ENCODE data around the gene CTIF.

The CTIF gene

GRCh38 chr18:48534364-48534763 is 4.5 kb upstream of the CTIF start:
- DNase-seq: no peak

GRCh38 chr18:48535956-48536355 is 2.9 kb upstream of the CTIF start:
- no peak for DNase-seq

GRCh38 chr18:48536516-48536915 is 2.3 kb upstream of the CTIF start:
- no peak for DNase-seq

DNA sequence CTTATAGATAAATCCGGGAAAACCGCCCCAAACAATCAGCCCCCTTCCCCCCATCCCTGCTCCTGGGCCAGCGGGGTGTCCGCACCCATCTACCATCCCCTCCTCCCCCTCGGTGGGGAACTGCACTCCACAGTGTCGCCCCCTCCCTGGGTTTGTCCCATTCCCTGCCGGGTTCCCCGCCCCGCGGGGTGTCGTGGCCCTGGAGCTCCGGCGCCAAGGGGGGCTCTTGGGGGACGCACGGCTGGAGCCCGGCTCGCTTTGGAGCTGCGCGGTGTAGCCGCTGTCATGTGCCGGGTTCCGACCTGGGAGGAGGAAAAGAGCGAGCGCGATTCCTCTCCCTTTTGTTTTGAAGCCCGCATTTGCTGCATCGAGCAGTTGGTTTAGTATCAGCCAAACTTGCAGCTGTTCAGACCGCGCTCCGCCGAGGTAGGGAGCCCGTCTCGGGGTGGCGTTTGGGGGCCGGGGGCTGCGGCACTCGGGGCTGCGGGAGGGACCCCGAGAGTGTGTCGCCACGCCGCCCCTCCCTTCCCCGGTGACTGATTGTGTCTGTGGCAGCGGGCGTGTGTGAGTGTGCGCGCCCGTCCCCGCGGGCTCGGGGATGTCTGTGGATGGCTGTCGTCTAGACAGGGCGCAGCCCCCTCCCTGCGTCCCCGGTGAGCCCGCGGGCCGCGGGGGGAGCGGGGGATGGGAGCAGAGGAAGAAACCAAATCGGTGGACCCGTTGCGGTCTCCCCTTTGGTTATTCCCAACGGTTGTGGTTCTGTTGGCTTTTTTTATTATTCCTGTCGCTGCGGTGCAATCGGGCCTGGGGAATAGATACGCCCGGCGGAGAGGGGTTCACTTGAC is 797 bp downstream of the CTIF start:
- DNase-seq: no peak

- no peak for DNase-seq
Measured at GRCh38 chr18:48540251-48541025, 1.6 kb downstream of the CTIF start.

DNA sequence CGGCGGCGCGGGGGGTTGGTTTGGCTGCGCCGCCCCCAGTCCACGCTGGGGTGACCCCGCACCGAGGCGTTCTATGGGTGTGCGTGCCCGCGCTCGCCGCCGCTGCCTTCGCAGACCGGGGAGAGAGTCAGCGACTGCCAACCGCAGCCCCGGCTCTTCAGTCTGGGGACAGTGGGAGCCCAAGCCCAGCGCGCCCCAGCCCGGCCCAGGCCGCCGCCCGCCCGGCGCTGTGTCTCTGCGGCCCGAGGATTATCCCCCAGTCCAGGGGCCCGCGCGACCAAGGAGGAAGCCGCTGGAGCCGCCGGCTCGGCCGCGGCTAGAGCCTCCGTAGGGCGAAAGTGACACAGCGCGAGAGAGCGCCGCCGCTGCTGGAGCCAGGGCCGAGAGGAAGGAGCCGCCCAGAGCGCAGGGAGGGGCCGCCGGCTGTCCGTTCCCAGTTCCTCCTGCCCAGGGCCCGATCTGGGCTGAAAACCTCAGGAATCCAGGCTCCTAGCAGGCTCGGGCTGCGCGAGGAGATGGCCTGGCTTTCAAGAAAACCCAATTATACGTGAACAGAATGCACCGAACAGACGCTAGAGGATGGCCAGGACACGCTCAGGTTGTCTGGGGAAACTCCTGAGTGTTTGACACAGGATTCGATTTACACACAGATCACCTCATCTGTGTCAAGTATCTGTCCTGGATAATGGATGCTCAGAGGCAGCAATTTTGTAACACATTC is 2.4 kb downstream of the CTIF start:
- DNase-seq: peak; percentile 26

DNA sequence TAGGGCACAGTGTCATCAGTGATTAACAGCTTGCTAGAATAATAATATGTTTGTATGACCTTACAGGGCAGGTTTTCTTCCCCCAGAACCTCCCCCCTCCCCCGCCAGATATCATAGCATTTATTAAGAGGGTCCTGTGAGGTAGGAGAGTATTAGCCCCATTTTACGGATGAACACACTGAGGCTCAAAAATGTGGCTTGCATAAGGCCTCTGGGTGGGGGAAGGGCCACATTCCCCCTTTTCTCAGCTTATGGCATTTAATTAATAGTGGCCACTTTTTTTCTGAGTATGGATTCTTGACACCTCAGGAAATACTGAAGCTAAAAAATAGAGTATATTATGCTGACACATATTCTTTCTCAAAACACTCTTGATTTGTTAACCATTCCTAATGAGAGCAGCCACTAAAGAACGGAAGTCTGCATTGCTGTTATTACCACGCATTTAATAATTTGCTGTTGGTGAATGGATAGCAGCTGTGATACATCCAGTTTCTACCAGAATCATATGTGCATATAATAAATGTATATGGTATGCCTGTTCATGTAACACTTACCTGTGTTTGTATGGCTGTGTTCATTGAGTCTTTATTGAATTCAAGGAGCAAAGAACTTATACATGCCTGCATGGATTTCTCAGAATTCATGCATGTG is 3.0 kb downstream of the CTIF start:
- DNase-seq: no peak

DNA sequence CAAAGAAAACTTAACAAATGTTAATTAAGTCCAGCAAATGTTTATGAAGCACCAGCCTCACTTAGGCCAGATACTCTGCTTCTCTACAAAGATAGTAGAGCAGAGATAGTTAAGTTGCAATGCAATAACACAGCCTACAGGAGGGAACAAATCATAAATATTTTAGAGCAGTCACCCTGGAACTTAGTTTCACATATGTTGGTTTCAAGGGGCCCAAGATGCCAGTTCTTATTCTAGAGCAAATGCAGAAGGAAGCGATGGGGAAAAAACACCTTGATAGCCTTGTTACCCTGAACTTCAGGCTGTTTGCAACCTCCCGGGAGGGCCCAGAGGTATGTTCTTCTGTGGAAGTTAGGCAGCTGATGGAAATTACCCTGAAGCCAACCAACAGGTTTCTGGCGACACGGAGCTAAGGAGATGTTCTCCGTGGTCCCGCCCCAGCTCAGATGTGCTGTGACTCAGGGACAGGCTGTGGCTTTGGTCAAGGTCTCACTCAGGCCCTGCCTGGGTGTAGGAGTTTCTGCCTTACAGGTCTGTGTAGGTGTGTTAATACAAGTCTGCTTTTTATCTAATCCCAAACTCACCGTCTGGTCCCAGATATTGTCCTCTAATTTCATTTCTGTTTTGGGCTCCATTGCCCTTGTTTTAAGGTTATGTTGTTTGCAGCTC is 3.8 kb downstream of the CTIF start:
- DNase-seq: no peak

GRCh38 chr18:48543228-48543627 is 4.4 kb downstream of the CTIF start:
- DNase-seq: no peak

DNA sequence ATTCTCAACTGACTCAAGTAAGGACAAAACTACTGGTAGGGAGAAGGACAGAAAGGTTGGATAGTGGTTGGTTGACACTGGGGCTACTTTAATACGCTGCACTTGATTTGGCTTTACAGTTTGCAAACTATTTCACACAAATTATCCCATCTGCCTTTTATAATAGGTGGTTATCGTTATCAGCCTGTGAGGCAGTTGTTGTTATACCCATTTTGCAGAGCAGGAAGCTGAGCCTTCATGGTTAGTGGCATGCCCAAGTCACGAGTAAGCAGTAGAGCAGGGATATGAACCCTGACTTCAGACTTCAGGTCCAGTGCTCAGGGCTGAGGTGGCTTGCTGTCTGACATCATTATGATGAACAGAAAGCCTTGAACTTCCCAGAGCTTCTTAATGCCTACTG is 5.3 kb downstream of the CTIF start:
- DNase-seq: no peak

GRCh38 chr18:48544661-48545415 is 6.0 kb downstream of the CTIF start:
- DNase-seq: no peak

DNA sequence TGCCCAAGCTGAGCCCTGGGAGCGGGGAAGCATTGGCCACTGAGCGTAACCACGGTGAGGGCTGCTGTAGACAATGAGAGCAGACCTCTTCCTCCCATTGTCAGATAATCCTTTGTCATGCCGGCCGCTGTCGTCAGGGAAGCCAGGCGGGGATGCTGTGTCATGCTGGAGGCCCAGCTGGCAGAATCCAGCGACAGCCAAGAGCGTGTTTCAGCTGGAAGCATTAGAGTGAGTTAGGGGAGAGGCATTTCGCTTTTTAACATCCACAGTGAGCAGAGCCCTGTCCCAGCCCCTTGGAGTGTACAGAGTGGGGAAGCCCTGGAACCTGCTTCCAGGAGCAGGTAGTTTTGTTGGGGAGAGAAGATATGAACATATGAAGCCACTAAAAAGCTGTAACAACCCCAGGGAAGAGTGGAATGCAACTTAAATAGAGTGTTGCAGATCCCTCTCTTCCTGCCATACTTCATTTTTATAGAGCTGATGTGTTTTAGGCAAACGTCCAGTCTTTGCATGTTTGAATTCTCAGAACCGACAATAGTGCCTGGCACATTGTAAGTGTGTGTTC is 7.0 kb downstream of the CTIF start:
- DNase-seq: peak; percentile 29

- DNase-seq: no peak
Measured at GRCh38 chr18:48546396-48546795, 7.6 kb downstream of the CTIF start.

GRCh38 chr18:48547531-48547981 is 8.7 kb downstream of the CTIF start:
- no peak for DNase-seq

- no peak for DNase-seq
Measured at GRCh38 chr18:48548011-48548771, 9.4 kb downstream of the CTIF start.

DNA sequence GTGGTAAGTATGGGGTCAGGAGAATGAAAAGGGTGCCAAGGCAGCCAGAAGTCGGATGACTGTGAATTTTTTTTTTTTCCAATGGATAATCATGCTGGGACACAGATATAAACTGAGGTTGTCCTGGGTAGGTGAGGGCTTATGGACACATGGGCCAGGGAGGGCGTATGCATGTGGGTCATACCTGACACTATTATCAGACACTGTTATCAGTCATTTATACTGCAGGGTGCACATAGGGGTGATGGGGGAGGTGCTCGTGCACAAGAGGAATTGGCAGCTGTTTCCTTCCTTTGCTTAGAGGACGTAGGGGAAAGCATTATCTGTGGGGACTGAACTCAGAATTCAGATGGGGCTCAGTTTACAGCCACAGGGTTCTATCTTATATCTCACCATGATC is 10.1 kb downstream of the CTIF start:
- DNase-seq: no peak

DNA sequence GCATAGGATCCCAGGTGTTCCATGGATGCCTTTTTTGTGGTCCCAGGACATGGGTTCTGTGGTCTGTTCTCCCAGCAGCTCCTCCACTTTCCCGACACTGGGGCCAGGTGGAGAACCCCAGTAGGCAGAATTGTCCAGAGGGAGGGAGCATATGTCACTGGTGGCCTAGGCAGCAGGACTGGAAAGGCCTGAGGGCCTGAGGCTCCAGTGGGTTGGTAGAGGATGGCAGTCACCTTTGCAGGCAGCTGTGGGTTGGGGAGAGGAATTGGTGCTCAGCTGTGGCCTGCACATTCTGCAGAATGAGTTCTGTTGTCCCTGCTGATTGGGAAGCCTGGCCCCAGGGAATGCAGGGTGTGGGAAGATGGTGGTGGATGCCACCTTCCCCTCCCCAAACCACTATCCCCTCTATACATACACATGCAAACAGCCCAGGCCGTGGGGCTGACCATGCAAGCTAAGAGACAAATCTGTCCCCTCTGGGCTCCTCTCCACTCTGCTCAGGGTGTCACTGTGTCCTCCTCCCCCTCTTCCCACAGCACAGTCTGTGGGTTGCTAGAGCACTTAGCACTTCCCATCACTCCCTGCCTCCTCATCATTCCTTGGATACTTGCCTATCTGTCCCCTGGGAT is 11.4 kb downstream of the CTIF start:
- no peak for DNase-seq

DNA sequence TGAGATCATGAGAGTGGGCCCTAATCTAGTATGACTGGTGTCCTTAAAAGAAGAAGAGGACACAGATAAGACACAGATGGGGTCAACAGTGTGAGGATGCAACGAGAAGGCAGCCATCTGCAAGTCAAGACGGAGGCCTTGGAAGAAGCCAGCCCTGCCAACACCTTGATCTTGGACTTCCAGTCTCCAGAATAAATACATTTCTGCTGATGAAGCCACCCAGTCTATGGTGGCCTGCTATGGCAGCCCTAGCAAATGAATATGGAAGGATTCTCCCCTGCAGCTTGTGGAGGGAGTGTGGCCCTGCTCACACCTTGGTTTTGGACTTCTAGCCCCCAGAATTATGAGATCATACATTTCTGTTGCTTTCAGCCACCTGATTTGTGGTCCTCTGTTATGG is 12.3 kb downstream of the CTIF start:
- DNase-seq: no peak

DNA sequence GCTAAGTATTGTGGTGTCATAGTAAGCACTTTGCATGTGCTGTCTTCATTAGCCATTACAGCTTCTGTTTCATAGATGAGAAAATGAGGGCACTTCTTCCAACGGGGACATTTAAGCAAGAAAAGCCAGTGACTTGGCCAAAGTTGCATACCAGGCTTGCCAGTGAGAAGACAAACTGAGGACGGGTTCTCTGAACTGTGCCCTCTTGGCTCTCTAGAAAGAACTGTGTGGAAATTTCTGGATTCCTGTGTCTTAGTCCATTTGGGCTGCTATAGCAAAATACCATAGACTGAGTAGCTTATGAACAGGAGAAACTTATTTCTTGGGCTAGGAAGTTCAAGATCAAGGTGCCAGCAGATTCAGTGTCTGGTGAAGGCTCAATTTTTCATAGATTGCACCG is 13.3 kb downstream of the CTIF start:
- DNase-seq: no peak

DNA sequence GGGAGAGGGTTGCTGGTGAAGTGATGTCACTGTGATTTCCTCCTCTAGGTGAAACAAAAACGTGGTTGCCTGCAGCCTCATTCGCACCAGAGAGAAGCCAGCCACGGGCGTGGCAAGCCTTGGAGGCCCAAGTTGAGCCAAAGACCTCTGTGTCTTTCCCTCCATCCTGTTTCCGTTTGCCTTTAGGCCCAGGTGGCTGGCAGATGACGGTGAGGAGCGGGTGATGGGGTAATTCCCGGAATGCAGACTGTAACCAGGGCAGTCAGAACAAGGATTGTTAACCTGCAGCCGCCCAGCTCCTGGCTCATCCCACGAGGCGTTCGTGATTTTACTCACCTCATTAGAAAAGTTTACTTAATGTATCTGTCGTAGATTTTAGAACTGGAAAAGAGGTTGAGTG is 14.4 kb downstream of the CTIF start:
- DNase-seq: no peak
